Mesendoderm (in vitro differentiated cells): ENCODE measurements around the gene UBB.
A peak's percentile ranks its signal among the peaks of the same experiment; 100 is the strongest.

Experiments used
- DNase-seq: peaks from one replicate; pipeline ENCODE4 v3.0.0; 2013
- H2AK5ac ChIP-seq: 2 replicates; pipeline ENCODE4 v1.6.1; 2013; ENCODE audit warnings: low read length, inconsistent platforms
- H2BK120ac ChIP-seq: 2 replicates; pipeline ENCODE4 v1.6.1; 2013; ENCODE audit warnings: low read depth, mild to moderate bottlenecking, low read length, moderate library complexity, mixed read lengths
- H2BK15ac ChIP-seq: replicated peaks from 2 replicates; pipeline ENCODE4 v1.6.1; 2013; ENCODE audit warnings: low read depth, mild to moderate bottlenecking, moderate library complexity
- H2BK5ac ChIP-seq: 2 replicates; pipeline ENCODE4 v1.6.1; 2013; ENCODE audit warnings: low read length, inconsistent platforms
- H3K18ac ChIP-seq: 2 replicates; pipeline ENCODE4 v1.6.1; 2013; ENCODE audit warnings: mild to moderate bottlenecking, low read length, mixed read lengths
- H3K23ac ChIP-seq: one replicate; pipeline ENCODE4 v1.6.1; 2013; ENCODE audit warnings: low read length
- H3K27ac ChIP-seq: 2 replicates; pipeline ENCODE4 v1.5.1; 2013; ENCODE audit warnings: low read depth, mild to moderate bottlenecking, inconsistent platforms, low read length, moderate library complexity
- H3K27me3 ChIP-seq: 2 replicates; pipeline ENCODE4 v1.6.1; 2013; ENCODE audit warnings: low read length, control low read depth, mild to moderate bottlenecking, inconsistent platforms; ENCODE audit not compliant: insufficient read depth, poor library complexity
- H3K36me3 ChIP-seq: 2 replicates; pipeline ENCODE4 v1.6.1; 2013; ENCODE audit warnings: low read length, inconsistent platforms; ENCODE audit not compliant: control insufficient read depth, insufficient read depth
- H3K4ac ChIP-seq: one replicate; pipeline ENCODE4 v1.6.1; 2013; ENCODE audit warnings: low read depth, mild to moderate bottlenecking, low read length, moderate library complexity
- H3K4me1 ChIP-seq: 2 replicates; pipeline ENCODE4 v1.6.1; 2013; ENCODE audit warnings: low read depth, low read length, inconsistent platforms; ENCODE audit not compliant: control insufficient read depth
- H3K4me2 ChIP-seq: 2 replicates; pipeline ENCODE4 v1.6.1; 2013; ENCODE audit warnings: low read length
- H3K4me3 ChIP-seq: 2 replicates; pipeline ENCODE4 v1.5.1; 2013; ENCODE audit warnings: mild to moderate bottlenecking, low read length
- H3K56ac ChIP-seq: one replicate; pipeline ENCODE4 v1.6.1; 2013; ENCODE audit warnings: low read length
- H3K79me1 ChIP-seq: 2 replicates; pipeline ENCODE4 v1.6.1; 2013; ENCODE audit warnings: low read length, inconsistent platforms
- H3K79me2 ChIP-seq: 2 replicates; pipeline ENCODE4 v1.6.1; 2013; ENCODE audit warnings: mild to moderate bottlenecking, low read length; ENCODE audit not compliant: control insufficient read depth, insufficient read depth
- H3K9ac ChIP-seq: 2 replicates; pipeline ENCODE4 v1.6.1; 2013; ENCODE audit warnings: low read length, inconsistent platforms
- H4K5ac ChIP-seq: one replicate; pipeline ENCODE4 v1.6.1; 2013; ENCODE audit warnings: low read length
- H4K8ac ChIP-seq: one replicate; pipeline ENCODE4 v1.6.1; 2013; ENCODE audit warnings: low read depth, mild to moderate bottlenecking, control low read depth, low read length, moderate library complexity
- WGBS: extraction: QIAGEN DNeasy Blood & Tissue Kit; methylation state at CpG from one replicate; pipeline ENCODE4 v1.1.7; 2013; ENCODE audit warnings: low lambda C conversion rate, missing lambda C conversion rate; ENCODE audit not compliant: insufficient coverage; ENCODE audit errors: extremely low coverage; 5-methylcytosine and 5-hydroxymethylcytosine counted together

Gene UBB

GRCh38 chr17:16428098-16428882 lies 47.4 kb downstream of the UBB start:
- H3K27me3 ChIP-seq = no peaks in the 10 kb centered on the region
- no peaks in the 10 kb centered on the region for H3K36me3 ChIP-seq
- no CpG with 5 or more reads among the region's 15 CpGs for WGBS
- H3K9ac ChIP-seq = no peak overlapping the region
- no peak overlapping the region for H2AK5ac ChIP-seq
- no peak overlapping the region for H4K8ac ChIP-seq
- no peaks in the 10 kb centered on the region for H3K4me1 ChIP-seq
- no peak overlapping the region for H3K4me2 ChIP-seq
- no peak overlapping the region for H2BK120ac ChIP-seq
- no peaks in the 10 kb centered on the region for H3K79me1 ChIP-seq
- H2BK15ac ChIP-seq = no peak overlapping the region
- no peak overlapping the region for H2BK5ac ChIP-seq
- H3K27ac ChIP-seq = no peak overlapping the region
- no peak overlapping the region for H3K18ac ChIP-seq
- no peaks in the 10 kb centered on the region for H3K79me2 ChIP-seq
- H3K56ac ChIP-seq = peak overlapping the region; percentile 50
- H3K4ac ChIP-seq = no peak overlapping the region
- no peak overlapping the region for H4K5ac ChIP-seq
- DNase-seq = peak; percentile 70
- no peak overlapping the region for H3K23ac ChIP-seq
- no peak overlapping the region for H3K4me3 ChIP-seq

- DNase-seq = no peak
- Histone ChIP-seq H3K4me3 (no peak overlapping the region), H3K4me2 (no peak overlapping the region), H3K56ac (peak overlapping the region; percentile 17), H4K8ac (no peak overlapping the region), H3K23ac (no peak overlapping the region), H3K18ac (no peak overlapping the region), H2BK120ac (no peak overlapping the region), H3K27ac (no peak overlapping the region), H3K9ac (no peak overlapping the region), H2BK15ac (no peak overlapping the region), H3K4me1 (no peaks in the 10 kb centered on the region), H3K79me2 (no peaks in the 10 kb centered on the region), H3K27me3 (no peaks in the 10 kb centered on the region), H3K4ac (no peak overlapping the region), H2AK5ac (no peak overlapping the region), H3K36me3 (no peaks in the 10 kb centered on the region), H3K79me1 (no peaks in the 10 kb centered on the region), H2BK5ac (no peak overlapping the region), H4K5ac (no peak overlapping the region)
- no CpG with 5 or more reads among the region's 9 CpGs for WGBS
Observed at GRCh38 chr17:16429083-16429482, 48.2 kb downstream of the UBB start.

- Histone ChIP-seq H3K27ac (no peak overlapping the region), H2BK120ac (no peak overlapping the region), H3K23ac (no peak overlapping the region), H3K79me2 (no peaks in the 10 kb centered on the region), H3K18ac (no peak overlapping the region), H2AK5ac (no peak overlapping the region), H3K4me2 (no peak overlapping the region), H3K27me3 (no peaks in the 10 kb centered on the region), H3K36me3 (no peaks in the 10 kb centered on the region), H4K8ac (no peak overlapping the region), H3K79me1 (no peaks in the 10 kb centered on the region), H3K4me3 (no peak overlapping the region), H3K9ac (no peak overlapping the region), H4K5ac (no peak overlapping the region), H3K56ac (no peak overlapping the region), H3K4ac (no peak overlapping the region), H3K4me1 (no peaks in the 10 kb centered on the region), H2BK15ac (no peak overlapping the region), H2BK5ac (no peak overlapping the region)
- DNase-seq = no peak
- WGBS = no CpG with 5 or more reads among the region's 6 CpGs
Observed at GRCh38 chr17:16430650-16431049, 49.8 kb downstream of the UBB start.

- DNase-seq = no peak
- Histone ChIP-seq H3K27me3 (no peaks in the 10 kb centered on the region), H4K8ac (no peak overlapping the region), H3K4me3 (no peak overlapping the region), H3K79me2 (no peaks in the 10 kb centered on the region), H2BK15ac (no peak overlapping the region), H3K4ac (no peak overlapping the region), H2AK5ac (no peak overlapping the region), H3K4me2 (no peak overlapping the region), H3K9ac (no peak overlapping the region), H3K27ac (no peak overlapping the region), H3K36me3 (no peaks in the 10 kb centered on the region), H3K79me1 (no peaks in the 10 kb centered on the region), H4K5ac (no peak overlapping the region), H3K56ac (no peak overlapping the region), H3K18ac (no peak overlapping the region), H2BK120ac (no peak overlapping the region), H2BK5ac (no peak overlapping the region), H3K23ac (no peak overlapping the region), H3K4me1 (peaks cover 5% of the 10 kb centered on the region)
- no CpG with 5 or more reads among the region's 15 CpGs for WGBS
Observed at GRCh38 chr17:16432017-16432416, 51.1 kb downstream of the UBB start.
